ENCODE measurements around the gene IGDCC3.

The IGDCC3 gene

GRCh38 chr15:65375871-65376607, 1.8 kb downstream of the IGDCC3 start:
- no peak overlapping the region for H3K4me3 ChIP-seq (ENCODE audit: low read depth in 1 of 2, low read length in 2 of 2)
- peaks cover 4% of the 10 kb centered on the region for H3K4me1 ChIP-seq (ENCODE audit: insufficient read depth, low read length)
- H3K36me3 ChIP-seq (ENCODE audit: insufficient read depth, low read length) = no peaks in the 10 kb centered on the region
- no peak overlapping the region for H3K27ac ChIP-seq (ENCODE audit: low read depth, low read length)
- no peaks in the 10 kb centered on the region for H3K9me3 ChIP-seq (ENCODE audit: low read length)
- peaks cover 25 to 47% of the 10 kb centered on the region in 2 donors for H3K27me3 ChIP-seq (ENCODE audit: control insufficient read depth in 1 of 2, insufficient read depth in 2 of 2, low read length in 2 of 2)
- H3K9ac ChIP-seq (ENCODE audit: low read length) = no peak overlapping the region

GRCh38 chr15:65374821-65375401, 2.9 kb downstream of the IGDCC3 start:
- Histone ChIP-seq H3K27me3 (ENCODE audit: control insufficient read depth in 1 of 2, insufficient read depth in 2 of 2, low read length in 2 of 2) (peaks cover 21 to 47% of the 10 kb centered on the region in 2 donors), H3K9ac (ENCODE audit: low read length) (no peak overlapping the region), H3K36me3 (ENCODE audit: insufficient read depth, low read length) (no peaks in the 10 kb centered on the region), H3K9me3 (ENCODE audit: low read length) (no peaks in the 10 kb centered on the region), H3K4me3 (ENCODE audit: low read depth in 1 of 2, low read length in 2 of 2) (no peak overlapping the region), H3K4me1 (ENCODE audit: insufficient read depth, low read length) (peaks cover 4% of the 10 kb centered on the region), H3K27ac (ENCODE audit: low read depth, low read length) (no peak overlapping the region)

DNA sequence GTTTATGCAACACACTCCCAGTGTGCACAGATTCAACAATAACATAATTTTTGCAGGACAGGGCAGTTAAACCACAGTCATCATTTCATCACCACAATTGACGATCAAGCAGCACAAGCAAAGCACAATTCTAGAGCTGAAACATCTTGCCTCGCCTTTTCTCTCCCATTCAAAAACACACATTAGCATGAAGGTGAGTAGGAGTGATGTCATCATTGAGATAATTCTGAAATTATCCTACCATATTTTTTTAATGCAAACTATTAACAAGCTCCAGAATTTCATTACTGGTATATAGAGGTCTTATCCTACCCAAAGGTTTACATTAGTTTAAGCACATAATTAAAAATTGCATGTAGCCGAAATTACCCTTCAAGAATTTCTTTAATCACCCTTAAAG, 3.5 kb downstream of the IGDCC3 start:
- Histone ChIP-seq H3K36me3 (ENCODE audit: insufficient read depth, low read length) (no peaks in the 10 kb centered on the region), H3K9me3 (ENCODE audit: low read length) (no peaks in the 10 kb centered on the region), H3K27ac (ENCODE audit: low read depth, low read length) (no peak overlapping the region), H3K4me1 (ENCODE audit: insufficient read depth, low read length) (peaks cover 4% of the 10 kb centered on the region), H3K9ac (ENCODE audit: low read length) (no peak overlapping the region), H3K27me3 (ENCODE audit: control insufficient read depth in 1 of 2, insufficient read depth in 2 of 2, low read length in 2 of 2) (peaks cover 16 to 42% of the 10 kb centered on the region in 2 donors), H3K4me3 (ENCODE audit: low read depth in 1 of 2, low read length in 2 of 2) (no peak overlapping the region)

DNA sequence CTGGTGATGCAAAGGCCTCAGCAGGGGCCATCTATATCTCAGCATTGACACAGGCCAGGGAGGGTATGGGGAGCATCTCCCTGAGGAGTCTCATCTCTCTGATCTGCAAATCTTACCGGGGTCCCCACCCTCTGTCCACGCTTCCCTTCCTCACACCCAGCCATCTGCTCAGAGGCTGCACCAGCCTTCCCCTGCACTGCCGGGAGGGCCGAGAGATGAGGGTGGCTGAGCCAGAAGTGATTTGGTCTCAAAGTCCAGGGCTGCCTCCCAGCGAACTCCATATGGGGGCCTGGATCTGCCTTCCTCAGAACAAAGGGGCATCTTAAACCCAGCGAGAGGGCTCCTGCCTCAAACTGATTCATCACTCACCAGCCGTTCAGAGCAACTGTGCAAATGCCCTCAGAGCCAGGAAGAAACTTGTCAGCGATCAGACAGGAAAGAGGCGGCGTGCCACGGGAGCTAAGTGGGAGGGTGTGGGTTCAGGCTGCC, 4.6 kb downstream of the IGDCC3 start:
- H3K9ac ChIP-seq (ENCODE audit: low read length) = no peak overlapping the region
- H3K9me3 ChIP-seq (ENCODE audit: low read length) = no peaks in the 10 kb centered on the region
- no peak overlapping the region for H3K27ac ChIP-seq (ENCODE audit: low read depth, low read length)
- H3K36me3 ChIP-seq (ENCODE audit: insufficient read depth, low read length) = no peaks in the 10 kb centered on the region
- H3K27me3 ChIP-seq (ENCODE audit: control insufficient read depth in 1 of 2, insufficient read depth in 2 of 2, low read length in 2 of 2) = peaks cover 9 to 34% of the 10 kb centered on the region in 2 donors
- peaks cover 9% of the 10 kb centered on the region for H3K4me1 ChIP-seq (ENCODE audit: insufficient read depth, low read length)
- no peak overlapping the region for H3K4me3 ChIP-seq (ENCODE audit: low read depth in 1 of 2, low read length in 2 of 2)

GRCh38 chr15:65372787-65373067, 5.1 kb downstream of the IGDCC3 start:
- H3K36me3 ChIP-seq (ENCODE audit: insufficient read depth, low read length) = no peaks in the 10 kb centered on the region
- no peak overlapping the region for H3K27ac ChIP-seq (ENCODE audit: low read depth, low read length)
- H3K9ac ChIP-seq (ENCODE audit: low read length) = no peak overlapping the region
- no peak overlapping the region for H3K4me3 ChIP-seq (ENCODE audit: low read depth in 1 of 2, low read length in 2 of 2)
- H3K9me3 ChIP-seq (ENCODE audit: low read length) = no peaks in the 10 kb centered on the region
- H3K4me1 ChIP-seq (ENCODE audit: insufficient read depth, low read length) = peaks cover 14% of the 10 kb centered on the region
- peaks cover 8 to 32% of the 10 kb centered on the region in 2 donors for H3K27me3 ChIP-seq (ENCODE audit: control insufficient read depth in 1 of 2, insufficient read depth in 2 of 2, low read length in 2 of 2)

DNA sequence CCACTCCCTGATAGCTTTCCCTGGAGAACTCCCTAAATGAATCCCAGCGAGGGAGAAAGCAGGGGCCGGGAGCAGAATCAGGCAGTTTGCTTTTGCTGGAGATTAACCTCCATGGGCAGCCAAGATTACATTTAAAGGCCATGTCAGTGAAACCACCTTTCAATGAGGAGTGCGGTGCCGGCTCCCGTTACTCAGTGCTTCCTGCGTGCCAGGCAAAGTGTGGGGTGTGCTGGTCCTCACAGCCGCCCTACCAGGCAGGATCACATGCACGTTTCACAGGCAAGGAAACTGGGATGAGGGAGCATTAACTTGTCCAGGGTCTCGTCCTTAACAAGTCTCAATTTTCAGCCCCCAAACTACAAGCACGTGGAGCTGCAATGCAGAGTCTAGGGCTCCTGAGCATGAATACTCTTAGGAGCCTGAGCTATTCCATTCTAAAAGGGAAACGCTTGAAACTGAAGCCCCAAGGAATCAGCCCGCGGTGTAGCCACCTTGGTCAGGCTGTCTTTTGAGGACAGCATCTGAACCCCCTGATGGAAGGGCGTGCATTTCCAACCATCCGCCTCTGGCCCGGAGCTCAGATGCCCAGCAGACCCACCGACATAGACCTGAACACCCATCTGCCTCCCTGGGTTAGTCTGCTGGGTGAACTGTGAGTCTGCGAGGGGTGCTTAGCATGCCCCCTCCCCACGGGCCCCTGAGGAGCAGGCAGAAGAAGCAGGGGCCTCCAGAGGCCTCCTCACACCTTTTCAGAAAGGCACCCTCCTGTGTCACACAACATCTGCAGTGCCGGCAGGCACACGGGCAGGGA, 5.6 kb downstream of the IGDCC3 start:
- Histone ChIP-seq H3K4me3 (ENCODE audit: low read depth in 1 of 2, low read length in 2 of 2) (no peak overlapping the region), H3K27ac (ENCODE audit: low read depth, low read length) (no peak overlapping the region), H3K9ac (ENCODE audit: low read length) (no peak overlapping the region), H3K9me3 (ENCODE audit: low read length) (no peaks in the 10 kb centered on the region), H3K4me1 (ENCODE audit: insufficient read depth, low read length) (peaks cover 16% of the 10 kb centered on the region), H3K36me3 (ENCODE audit: insufficient read depth, low read length) (no peaks in the 10 kb centered on the region), H3K27me3 (ENCODE audit: control insufficient read depth in 1 of 2, insufficient read depth in 2 of 2, low read length in 2 of 2) (peaks cover 8 to 28% of the 10 kb centered on the region in 2 donors)

DNA sequence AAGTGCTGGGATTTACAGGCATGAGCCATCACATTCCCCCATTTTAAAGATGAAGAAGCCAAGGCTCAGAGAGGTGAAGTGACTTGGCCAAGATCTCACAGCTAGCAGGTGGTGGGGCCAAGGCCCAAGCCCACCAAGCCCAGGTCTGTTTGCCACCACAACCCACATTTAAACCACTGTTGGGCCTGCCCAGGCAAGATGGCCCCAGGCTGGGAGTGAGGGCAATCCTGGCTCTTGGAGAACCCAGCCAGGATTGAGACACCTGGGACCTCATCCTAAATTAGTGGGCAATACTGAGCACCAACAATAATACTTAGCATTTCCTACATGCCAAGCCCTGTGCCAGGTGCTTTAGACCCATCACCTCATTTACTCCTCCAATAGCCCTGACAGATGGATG, 6.9 kb downstream of the IGDCC3 start:
- H3K9me3 ChIP-seq (ENCODE audit: low read length) = no peaks in the 10 kb centered on the region
- H3K9ac ChIP-seq (ENCODE audit: low read length) = no peak overlapping the region
- peaks cover 5 to 18% of the 10 kb centered on the region in 2 donors for H3K27me3 ChIP-seq (ENCODE audit: control insufficient read depth in 1 of 2, insufficient read depth in 2 of 2, low read length in 2 of 2)
- no peaks in the 10 kb centered on the region for H3K36me3 ChIP-seq (ENCODE audit: insufficient read depth, low read length)
- H3K4me3 ChIP-seq (ENCODE audit: low read depth in 1 of 2, low read length in 2 of 2) = no peak overlapping the region
- H3K27ac ChIP-seq (ENCODE audit: low read depth, low read length) = no peak overlapping the region
- H3K4me1 ChIP-seq (ENCODE audit: insufficient read depth, low read length) = peaks cover 12% of the 10 kb centered on the region

- Histone ChIP-seq H3K4me3 (ENCODE audit: low read depth in 1 of 2, low read length in 2 of 2) (no peak overlapping the region), H3K4me1 (ENCODE audit: insufficient read depth, low read length) (peaks cover 12% of the 10 kb centered on the region), H3K27me3 (ENCODE audit: control insufficient read depth in 1 of 2, insufficient read depth in 2 of 2, low read length in 2 of 2) (peaks cover 0 to 5% of the 10 kb centered on the region in 2 donors), H3K36me3 (ENCODE audit: insufficient read depth, low read length) (no peaks in the 10 kb centered on the region), H3K9ac (ENCODE audit: low read length) (no peak overlapping the region), H3K27ac (ENCODE audit: low read depth, low read length) (no peak overlapping the region), H3K9me3 (ENCODE audit: low read length) (no peaks in the 10 kb centered on the region)
Observed at GRCh38 chr15:65369651-65370050, 8.2 kb downstream of the IGDCC3 start.

- no peaks in the 10 kb centered on the region for H3K9me3 ChIP-seq (ENCODE audit: low read length)
- H3K36me3 ChIP-seq (ENCODE audit: insufficient read depth, low read length) = no peaks in the 10 kb centered on the region
- peaks cover 0 to 5% of the 10 kb centered on the region in 2 donors for H3K27me3 ChIP-seq (ENCODE audit: control insufficient read depth in 1 of 2, insufficient read depth in 2 of 2, low read length in 2 of 2)
- H3K4me1 ChIP-seq (ENCODE audit: insufficient read depth, low read length) = peaks cover 12% of the 10 kb centered on the region
- no peak overlapping the region for H3K27ac ChIP-seq (ENCODE audit: low read depth, low read length)
- H3K4me3 ChIP-seq (ENCODE audit: low read depth in 1 of 2, low read length in 2 of 2) = no peak overlapping the region
- no peak overlapping the region for H3K9ac ChIP-seq (ENCODE audit: low read length)
Observed at GRCh38 chr15:65369212-65369547, 8.6 kb downstream of the IGDCC3 start.

GRCh38 chr15:65368302-65369211, 9.2 kb downstream of the IGDCC3 start:
- peaks cover 0 to 5% of the 10 kb centered on the region in 2 donors for H3K27me3 ChIP-seq (ENCODE audit: control insufficient read depth in 1 of 2, insufficient read depth in 2 of 2, low read length in 2 of 2)
- H3K9ac ChIP-seq (ENCODE audit: low read length) = no peak overlapping the region
- peaks cover 12% of the 10 kb centered on the region for H3K4me1 ChIP-seq (ENCODE audit: insufficient read depth, low read length)
- no peaks in the 10 kb centered on the region for H3K36me3 ChIP-seq (ENCODE audit: insufficient read depth, low read length)
- H3K9me3 ChIP-seq (ENCODE audit: low read length) = no peaks in the 10 kb centered on the region
- no peak overlapping the region for H3K27ac ChIP-seq (ENCODE audit: low read depth, low read length)
- no peak overlapping the region for H3K4me3 ChIP-seq (ENCODE audit: low read depth in 1 of 2, low read length in 2 of 2)

All from muscle layer of colon (tissue), 2 donors.